Hematopoietic multipotent progenitor cell treated with erythropoietin and hydrocortisone succinate and interleukin-3 and kit ligand, for 8 days (in vitro differentiated cells): ENCODE data around the gene ST6GALNAC3.

ENCODE experiments used
- DNase-seq: peaks from one replicate; pipeline ENCODE4 v3.0.0-alpha.2; 2015

The ST6GALNAC3 gene

DNA sequence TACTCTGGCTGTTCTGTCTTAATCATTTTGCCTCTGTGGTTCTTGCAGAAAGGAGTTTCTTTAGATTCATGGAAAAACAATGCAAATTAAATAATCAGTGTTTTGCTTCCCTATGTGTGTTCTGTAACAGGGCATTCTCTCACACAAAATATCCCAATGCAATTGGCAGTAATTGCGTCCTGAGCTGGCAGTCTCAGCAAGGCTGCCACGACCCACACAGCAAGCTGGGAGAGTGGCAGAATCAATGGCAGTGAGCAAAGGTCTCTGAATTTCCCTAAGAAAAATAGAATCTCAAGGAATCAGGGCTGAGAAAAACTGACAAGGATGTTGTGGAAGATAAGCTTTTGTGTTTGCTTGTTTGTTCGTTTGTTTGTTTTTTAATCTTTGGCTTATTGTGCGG lies 594.6 kb downstream of the ST6GALNAC3 start:
- no peak for DNase-seq

DNA sequence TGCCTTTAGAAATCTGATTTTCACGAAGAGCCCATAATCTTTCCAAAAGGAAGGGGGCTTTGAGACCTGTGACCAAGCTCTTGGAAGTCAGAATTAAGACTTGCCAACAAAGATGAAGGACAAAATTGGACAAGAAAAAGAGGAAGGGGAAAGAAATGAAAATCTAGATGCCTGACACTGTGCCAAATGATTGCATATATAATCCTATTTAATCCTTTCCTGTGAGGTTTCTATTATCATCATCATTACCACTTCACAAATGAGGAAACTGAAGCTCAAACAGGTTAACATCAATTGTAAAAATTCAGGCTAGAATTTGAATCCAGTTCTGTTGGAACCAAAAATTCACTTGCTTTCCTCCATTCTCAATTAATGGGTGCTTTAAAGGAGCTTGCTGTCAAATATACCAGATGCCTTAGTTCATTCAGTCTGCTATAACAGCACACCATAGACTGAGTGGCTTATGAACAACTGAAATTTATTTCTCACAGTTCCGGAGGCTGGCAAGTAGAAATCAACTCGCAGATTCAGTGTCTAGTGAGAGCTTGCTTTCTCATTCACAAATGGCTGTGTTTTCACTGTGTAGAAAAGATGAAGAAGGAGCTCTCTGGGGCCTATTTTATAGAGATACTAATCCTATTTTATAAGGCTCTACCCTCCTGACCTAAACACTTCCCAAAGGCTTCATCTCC lies 595.2 kb downstream of the ST6GALNAC3 start:
- DNase-seq: no peak

DNA sequence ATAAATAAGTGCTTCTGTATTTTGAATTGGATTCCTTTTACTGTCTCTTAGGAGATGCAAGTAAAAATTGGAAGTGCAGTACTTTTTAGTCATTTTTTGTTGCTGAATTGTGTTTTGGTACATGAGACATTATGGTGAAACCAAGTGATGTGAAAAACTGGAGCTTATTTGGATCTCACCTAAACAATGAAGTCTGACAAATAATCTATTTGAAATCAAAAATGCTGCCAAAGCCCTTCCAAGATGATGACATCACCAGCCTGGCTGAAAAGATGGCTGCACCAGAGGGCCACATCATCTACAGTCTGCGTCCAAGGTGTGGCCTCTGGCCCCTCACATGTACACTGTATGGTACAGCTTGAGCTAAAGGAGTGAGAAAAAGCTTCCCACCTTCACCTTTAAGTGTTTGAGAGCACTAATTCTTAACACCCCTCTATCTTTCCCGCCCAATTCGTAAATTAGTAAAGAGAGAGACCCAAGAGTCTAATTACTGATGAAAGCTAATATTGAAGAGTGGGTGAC lies 600.2 kb downstream of the ST6GALNAC3 start:
- no peak for DNase-seq

DNA sequence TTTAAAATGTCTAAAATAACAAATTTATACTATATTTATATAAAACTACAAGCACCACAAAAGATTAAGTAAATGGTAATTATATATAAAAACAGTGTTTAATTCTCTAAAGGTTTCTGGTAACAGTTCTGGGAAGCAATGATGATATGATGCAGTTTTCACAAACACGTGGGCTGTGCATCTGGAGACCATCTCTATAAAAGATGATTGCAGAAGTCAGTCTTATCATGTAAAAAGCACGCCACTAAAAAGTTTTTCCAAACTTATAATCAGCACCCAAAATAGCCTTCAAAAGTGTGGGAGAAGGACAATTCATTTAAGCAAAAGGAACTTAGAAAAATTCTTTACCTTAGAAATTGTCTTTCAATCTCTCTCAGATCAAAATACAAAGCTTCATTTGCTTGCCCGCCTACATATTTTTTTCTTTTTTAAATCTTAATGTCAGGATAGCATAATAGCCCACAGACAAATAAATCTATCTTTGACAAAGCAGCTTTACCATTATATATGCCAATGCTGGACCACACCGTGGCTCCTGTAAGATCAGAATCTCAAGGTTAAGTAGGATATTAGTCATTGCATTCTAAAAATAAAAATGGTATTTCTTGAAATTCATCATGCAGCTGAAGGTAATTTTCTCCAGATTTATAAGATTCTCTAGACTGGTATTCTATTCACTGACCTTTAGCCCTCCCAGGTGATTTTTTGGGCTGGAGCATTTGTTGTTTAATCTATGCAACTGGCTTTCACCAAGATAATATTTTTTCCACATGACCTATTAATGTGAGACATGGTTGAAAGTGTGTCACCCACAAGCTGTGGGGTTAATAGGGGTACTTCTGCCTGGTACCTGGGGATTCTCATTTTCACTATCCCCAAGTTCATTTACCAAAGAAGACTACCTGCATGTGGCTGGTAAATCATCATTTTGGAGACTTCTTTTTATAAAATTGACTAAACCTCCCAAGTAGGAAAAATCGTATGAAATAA lies 603.2 kb downstream of the ST6GALNAC3 start:
- no peak for DNase-seq

DNA sequence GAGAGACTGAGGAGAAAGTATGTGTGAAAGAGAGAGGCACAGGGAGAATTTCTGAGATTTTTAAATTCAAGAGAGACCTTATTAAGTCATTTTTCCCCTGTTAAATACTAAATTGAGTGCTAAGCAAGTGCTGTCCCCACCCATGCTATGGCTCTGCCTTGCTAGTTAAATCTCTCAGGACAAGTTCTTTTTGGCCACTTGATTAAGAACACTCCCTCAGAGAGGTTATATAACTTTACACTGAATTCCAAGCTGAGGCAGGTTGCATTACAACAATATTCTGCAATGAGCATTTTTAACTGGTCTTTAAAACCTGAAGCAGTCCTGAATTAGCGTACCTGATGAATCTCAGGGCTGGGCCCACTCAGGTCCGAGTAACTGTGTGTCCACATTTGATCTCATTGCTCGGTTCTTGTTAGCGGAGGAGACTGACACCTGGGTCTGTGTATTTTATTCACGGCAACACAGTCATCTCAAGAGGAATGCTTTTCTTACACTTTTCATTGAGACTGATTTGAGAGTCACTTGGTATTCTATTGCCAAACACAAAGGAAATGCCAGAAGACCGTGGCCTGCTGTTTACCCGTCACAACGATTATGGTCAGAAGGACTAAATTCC lies 605.1 kb downstream of the ST6GALNAC3 start:
- no peak for DNase-seq

DNA sequence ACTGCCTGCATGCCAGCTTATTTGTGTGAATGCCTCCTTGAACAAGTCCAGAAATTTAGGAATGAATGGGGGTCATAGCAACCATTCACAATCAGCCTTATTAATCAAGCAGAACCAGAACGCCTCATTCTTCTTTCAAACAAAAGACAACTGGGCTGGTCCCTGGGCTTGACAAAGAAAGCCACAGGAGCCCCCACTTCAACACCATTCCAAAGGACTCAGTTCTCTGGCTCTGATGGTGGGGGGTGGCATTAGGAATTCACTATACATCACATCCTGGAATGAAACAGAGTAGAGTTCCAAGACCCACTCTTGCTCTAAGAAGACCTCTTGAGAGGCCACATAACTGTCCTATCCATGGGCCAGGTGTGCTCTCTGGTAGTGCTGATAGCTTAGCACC lies 606.1 kb downstream of the ST6GALNAC3 start:
- no peak for DNase-seq

DNA sequence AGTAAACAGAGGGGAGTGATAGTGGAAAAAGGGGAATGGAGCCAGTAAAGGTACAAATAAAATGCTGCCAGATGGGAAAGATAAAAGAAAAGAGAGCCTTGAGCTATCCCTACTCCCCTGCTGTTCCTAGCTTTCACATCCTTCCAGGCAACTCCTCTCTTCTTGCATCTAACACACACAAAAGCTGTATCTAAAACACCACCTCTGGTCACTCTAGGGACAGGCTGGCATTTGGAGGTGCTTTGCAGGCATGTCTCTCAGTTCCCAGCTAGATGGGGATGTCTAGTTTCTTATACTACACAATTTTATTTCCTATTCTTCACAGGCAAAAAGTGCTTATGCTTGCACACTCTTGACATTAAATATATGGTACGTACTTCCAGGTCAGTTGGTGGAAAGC lies 607.6 kb downstream of the ST6GALNAC3 start:
- DNase-seq: no peak
